ENCODE results near the gene KRTAP25-1. TPM values are rescaled to one million over a fixed set of nuclear protein-coding genes. Genes with fewer than 3 reads are reported as not detected.

The KRTAP25-1 gene
- total RNA-seq, 1 experiment from 2014 or later = not detected

GRCh38 chr21:30271156-30271555 lies 18.2 kb downstream of the KRTAP25-1 start:
- Histone ChIP-seq H4K20me1 (ENCODE audit: control insufficient read depth, insufficient read depth, insufficient read length) (no peaks in the 10 kb centered on the region), H3K79me2 (ENCODE audit: insufficient read depth, low read length) (no peaks in the 10 kb centered on the region), H3K9ac (ENCODE audit: extremely low read depth, insufficient read length, low read length) (no peak overlapping the region), H3K18ac (ENCODE audit: insufficient read length, low read depth, low read length) (no peak overlapping the region), H2BK120ac (ENCODE audit: low read depth, low read length, poor library complexity, severe bottlenecking) (no peak overlapping the region), H2BK15ac (ENCODE audit: low read depth, low read length) (no peak overlapping the region), H3K4me2 (ENCODE audit: insufficient read depth, insufficient read length, low read length) (no peak overlapping the region), H3K27me3 (ENCODE audit: insufficient read depth, low read length) (no peaks in the 10 kb centered on the region), H4K5ac (ENCODE audit: insufficient read length, low read depth, low read length) (no peak overlapping the region), H3T11ph (ENCODE audit: low read length) (no peak overlapping the region), H3K9me3 (ENCODE audit: control insufficient read depth, low read depth, low read length) (no peaks in the 10 kb centered on the region), H2AFZ (ENCODE audit: low read length) (no peak overlapping the region), H3K27ac (ENCODE audit: insufficient read length, low read depth, low read length) (no peak overlapping the region), H3K14ac (ENCODE audit: insufficient read depth, low read length) (no peak overlapping the region), H3K56ac (ENCODE audit: insufficient read length, low read depth, low read length) (no peak overlapping the region), H4K91ac (ENCODE audit: insufficient read length, low read depth, low read length) (no peak overlapping the region), H3K4me1 (ENCODE audit: insufficient read depth, low read length) (no peaks in the 10 kb centered on the region), H2AK5ac (ENCODE audit: insufficient read length, low read length) (no peak overlapping the region), H3K4ac (ENCODE audit: low read depth, low read length) (no peak overlapping the region), H3K23me2 (ENCODE audit: insufficient read length, low read depth, low read length, poor library complexity, severe bottlenecking) (no peaks in the 10 kb centered on the region), H2BK12ac (ENCODE audit: insufficient read length, low read depth, low read length) (no peak overlapping the region), H2BK5ac (ENCODE audit: insufficient read length, low read length) (no peak overlapping the region), H3K79me1 (ENCODE audit: insufficient read depth, low read depth, low read length, poor library complexity, severe bottlenecking) (no peaks in the 10 kb centered on the region), H3K23ac (ENCODE audit: insufficient read length, low read depth, low read length) (no peak overlapping the region), H2BK20ac (ENCODE audit: low read depth, low read length, poor library complexity, severe bottlenecking) (no peak overlapping the region), H4K8ac (replicated peaks; ENCODE audit: insufficient read length, low read depth, low read length) (no peak overlapping the region)
- DNase-seq = no peak
- Mint-ChIP-seq H3K27me3 (ENCODE audit: low read depth) (no peaks in the 10 kb centered on the region), H3K36me3 (ENCODE audit: insufficient read depth in 1 of 3, low read depth in 3 of 3) (no peaks in the 10 kb centered on the region), H3K9me3 (0 out of 5 replicates have a peak, but pooled peaks cover 0 to 3% of the 10 kb centered on the region in 2 experiments), H3K4me3 (no peak overlapping the region), H3K27ac (no peak overlapping the region), H3K4me1 (peaks cover 0 to 4% of the 10 kb centered on the region in 2 experiments; a peak in 1 of 4 replicates)
- WGBS (ENCODE audit: extremely low coverage, insufficient read length, low lambda C conversion rate) = no CpG with 5 or more reads among the region's 5 CpGs
- TF ChIP-seq CTCF (conservative IDR thresholded peaks at IDR 0.05) = no peak

All from H9 (cell line).